Hepatic stellate cell (primary cell): ENCODE data around the gene ENHO.
"Not testable (repeated sequence)": the region's sequence is repeated elsewhere in the genome, so short reads cannot be mapped to it uniquely, and the experiment has no call there.

Source experiments
- DNase-seq: peaks from one replicate; pipeline ENCODE4 v3.0.0; 2011; ENCODE audit warnings: low spot score

The ENHO gene

DNA sequence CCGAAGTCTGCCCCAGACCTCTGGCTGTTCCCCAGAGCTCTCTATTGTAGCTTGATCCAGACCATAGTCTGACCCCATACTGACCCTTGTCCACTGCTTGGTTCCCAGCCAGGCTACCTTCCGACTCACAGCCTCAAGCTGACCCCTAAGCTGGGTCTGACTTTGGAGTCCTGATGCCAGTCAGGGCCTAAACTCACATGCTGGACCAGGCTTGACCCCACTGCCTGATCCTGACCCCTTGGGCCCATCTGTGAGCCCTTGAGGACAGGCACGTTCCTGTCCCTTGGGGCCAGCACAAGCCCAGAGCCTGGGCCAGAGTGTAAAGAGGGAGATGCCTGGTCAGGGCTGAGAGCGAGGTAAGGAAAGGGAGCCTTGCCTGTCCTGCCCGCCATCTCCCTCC is 32.7 kb upstream of the ENHO start:
- no peak for DNase-seq

DNA sequence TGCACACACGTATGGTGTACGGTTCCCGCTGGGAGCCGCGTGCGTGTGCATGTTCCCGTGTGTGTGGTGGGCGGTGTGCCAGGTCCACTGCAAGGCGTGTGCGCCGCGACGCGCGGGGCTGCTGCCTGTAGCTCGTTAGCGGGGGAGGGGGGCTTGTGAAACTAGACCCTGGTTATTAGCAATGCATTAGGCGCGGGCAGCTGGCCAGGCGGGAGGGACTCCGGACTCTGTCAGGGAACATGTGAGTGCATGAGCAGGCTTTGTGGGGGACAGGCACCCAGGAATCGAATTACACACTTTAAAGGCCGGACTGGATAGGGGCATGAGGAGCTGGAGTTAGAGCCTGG is 32.2 kb upstream of the ENHO start:
- DNase-seq = no peak

DNA sequence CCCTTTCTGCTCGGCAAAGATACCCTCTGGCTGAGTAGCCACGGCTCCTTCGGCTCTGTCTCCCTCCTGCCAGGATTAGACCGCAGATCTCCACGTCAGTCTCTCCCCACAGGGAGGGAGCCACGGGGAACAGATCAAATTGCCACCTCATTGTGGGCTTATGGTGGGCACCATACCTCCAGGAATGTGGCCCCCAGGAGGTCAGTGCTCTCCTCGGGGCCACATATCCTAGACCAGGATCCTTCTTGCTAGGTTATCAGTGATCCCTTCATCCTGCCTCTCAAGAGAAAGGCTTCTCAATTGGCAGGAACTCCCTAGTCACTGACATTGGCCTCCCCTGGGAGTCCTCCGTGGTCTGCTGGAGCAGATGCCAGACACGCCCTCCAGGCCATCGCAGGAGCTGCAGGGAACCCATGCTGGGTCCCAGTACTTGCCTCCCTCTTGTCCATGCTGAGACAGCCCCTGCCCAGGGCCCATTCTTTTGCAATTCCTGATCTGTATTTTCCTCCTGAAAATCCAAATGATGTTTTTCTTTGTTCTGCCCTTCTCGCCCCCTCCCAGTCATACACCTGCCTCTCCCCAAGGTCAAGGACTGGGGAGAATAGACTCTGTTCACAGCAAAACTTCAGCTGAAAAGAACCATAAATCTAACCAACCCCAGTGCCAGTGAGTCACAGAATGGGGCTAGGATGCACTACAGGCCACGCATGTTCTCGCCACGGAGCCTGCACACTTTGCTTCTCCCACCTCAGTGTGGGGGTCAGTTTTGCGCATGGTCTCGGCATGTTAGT is 31.6 kb upstream of the ENHO start:
- peak; percentile 61 for DNase-seq

DNA sequence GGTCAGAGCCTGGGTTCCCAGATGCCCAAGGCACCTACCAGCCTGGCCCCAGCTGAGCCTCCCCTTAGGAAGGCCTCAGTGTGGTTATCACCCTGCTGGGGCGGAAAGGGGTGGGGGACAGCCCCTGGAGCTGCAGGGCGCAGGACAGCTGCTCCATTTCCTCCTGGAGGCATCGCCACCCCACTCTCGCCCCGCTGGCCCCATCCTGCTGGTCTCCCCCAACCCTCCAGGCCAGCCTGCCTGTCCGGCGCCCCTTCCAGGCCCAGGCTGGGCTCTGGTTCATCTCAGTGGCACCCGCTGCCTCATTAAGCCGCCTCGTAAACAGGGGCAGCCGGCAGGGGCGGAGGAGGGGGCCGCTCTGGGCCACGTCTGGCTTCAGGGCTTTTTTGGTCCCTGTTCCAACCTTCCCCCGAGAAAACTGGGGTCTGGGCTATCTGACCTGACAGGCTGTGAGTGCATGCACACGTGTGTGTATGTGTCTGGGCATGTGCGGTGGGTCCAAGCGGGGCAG is 30.8 kb upstream of the ENHO start:
- no peak for DNase-seq

DNA sequence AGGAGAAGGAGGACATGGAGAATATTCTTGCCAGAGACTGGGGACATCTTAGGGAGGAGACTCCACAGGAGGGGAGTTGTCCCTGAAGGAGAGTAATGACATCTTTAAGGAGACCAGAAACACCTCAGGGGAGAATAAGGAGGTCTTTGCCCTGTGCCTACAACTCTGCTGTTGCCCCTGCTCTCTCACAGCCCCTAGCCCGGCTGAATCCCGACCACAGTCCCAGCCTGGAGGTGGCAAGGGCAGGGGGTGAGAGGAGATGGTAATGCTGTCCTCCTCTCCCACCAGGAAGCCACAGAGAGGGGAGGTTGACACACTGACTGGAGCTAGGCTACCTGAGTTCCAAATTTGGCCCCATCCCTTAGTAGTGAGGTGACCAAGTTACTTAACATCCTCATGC is 30.2 kb upstream of the ENHO start:
- DNase-seq = no peak

DNA sequence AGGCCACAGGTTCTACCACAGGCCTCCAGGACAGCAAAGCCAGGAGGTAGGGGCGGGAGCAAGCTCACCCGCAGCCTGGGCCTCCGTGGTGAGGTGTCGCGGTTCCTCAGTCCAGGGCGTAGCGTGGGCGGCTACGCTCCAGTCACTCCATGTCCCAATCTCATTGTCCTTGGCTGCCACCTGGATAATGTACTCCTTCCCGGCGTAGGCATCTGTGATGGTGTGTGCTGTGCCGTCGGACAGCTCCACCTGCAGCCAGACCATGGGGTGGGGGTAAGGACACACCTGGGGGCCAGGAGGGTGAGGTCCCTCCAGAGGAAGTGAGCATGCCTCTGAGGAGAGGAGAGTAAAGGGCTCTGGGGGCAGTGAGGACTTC is 29.8 kb upstream of the ENHO start:
- no peak for DNase-seq

DNA sequence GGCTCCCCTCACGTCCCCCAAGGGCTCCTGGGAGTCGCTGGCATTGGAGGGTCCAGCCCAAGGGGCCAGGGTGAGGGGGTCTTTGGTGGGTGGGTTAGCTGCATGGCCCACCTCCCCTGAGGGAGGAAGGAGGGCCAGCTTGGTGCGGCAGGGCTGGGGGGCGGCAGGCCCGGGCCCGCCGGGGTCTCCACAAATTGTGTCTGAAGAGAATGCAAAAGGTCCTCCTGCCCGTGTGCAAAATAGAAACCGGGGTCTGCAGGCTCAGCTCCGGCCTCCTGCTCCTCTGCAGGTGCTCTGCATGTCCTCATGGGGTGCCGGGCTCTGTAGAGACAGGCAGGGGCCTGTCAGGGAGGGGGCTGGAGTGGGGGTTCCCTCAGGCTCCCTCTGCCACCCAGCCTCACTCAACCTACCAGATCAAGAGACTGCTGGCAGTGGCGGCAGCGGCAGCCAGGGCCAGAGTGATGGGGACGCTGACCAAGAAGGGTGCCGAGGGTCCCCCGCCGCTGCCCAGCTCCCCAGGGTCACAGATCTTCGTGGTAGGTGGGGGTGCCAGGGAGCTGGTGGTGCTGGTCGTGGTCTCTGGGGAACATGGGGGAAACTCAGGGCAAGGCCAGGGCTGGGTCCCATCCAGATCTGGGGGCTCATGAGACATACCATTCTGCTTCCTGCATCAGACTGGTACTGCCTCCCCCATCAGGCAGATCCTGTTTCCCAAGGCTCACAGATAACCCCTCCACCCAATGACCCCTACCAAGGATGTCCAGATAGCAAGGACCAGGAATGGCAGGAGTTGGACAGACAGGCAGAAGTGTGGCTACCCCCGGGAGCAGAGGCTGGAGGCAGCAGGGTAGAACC is 29.2 kb upstream of the ENHO start:
- no peak for DNase-seq

GRCh38 chr9:34550681-34551270 is 28.0 kb upstream of the ENHO start:
- DNase-seq = no peak

DNA sequence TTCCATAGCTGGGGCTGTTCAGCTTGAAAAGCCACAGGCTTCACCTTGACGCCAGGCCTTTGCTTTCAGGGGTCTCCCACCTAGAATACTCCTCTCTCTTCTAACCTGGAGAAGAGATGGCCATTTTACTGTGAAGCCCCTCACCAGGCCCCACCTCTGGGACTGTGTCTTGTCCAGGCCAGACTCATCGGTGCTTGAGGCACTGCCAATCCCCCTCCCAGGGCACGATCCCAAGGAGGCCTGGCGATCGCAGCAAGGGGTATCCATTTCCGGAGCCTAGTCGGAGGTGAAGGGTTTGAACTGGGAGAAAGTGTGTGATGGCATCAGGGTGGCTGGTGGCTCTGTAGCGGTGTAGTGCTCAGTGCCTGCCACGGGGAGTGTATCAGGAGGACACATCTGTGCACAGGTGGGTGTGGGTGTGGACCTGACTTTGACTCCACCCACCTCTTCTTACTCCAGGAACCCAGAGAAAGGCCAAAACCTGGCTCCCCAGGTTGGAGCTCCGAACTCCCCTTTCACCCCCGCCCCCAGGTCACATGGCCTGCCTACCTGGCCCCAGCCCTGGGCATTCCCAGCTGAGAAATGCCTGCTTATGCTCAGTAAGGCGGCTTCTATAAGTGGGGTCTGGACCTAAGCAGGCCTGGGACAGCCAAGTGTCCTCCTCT is 27.4 kb upstream of the ENHO start:
- no peak for DNase-seq

DNA sequence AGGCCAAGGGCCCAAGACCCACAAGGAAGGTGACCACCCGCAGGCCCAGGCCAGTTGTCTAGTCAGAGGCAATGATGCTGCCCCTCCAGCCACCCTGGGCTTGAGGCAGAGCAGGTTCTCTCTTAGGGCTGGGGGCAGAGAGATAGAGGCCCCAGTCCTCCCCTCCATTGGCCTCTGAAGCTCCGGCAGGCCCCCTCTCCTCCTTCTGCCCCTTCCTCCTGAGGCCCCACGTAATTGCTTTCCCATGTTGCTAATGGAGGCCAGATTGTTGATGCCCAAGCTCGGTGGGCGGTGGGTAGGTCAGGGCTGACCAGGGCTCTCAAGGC is 26.6 kb upstream of the ENHO start:
- no peak for DNase-seq

- DNase-seq = peak; percentile 83
Measured at GRCh38 chr9:34547960-34548611, 25.3 kb upstream of the ENHO start.

GRCh38 chr9:34546834-34547827 is 24.3 kb upstream of the ENHO start:
- DNase-seq = peak; percentile 75

- DNase-seq = no peak
Measured at GRCh38 chr9:34546102-34546833, 23.5 kb upstream of the ENHO start.

DNA sequence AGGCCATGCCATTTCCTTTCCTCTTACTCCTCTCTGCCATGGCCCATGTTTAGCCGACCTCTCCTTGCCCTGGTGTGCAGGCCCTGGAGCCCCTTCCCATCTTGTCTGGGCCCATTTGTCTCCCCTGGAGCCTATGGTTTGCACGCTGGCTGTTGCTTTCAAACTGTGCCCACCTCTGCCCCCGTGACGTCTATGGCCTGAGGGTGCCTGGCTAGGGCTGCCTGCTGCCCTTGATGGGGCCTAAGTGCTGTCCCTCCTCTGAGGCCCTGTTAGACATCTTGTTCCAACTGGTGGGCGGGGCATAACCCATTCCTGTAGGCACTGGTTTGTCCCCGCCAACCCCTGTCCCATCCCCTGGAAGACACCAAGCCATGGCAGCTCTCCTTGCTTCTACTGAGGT is 22.7 kb upstream of the ENHO start:
- DNase-seq = no peak

- DNase-seq = no peak
Measured at GRCh38 chr9:34544035-34544434, 21.2 kb upstream of the ENHO start.

GRCh38 chr9:34541540-34541939 is 18.8 kb upstream of the ENHO start:
- DNase-seq = no peak

DNA sequence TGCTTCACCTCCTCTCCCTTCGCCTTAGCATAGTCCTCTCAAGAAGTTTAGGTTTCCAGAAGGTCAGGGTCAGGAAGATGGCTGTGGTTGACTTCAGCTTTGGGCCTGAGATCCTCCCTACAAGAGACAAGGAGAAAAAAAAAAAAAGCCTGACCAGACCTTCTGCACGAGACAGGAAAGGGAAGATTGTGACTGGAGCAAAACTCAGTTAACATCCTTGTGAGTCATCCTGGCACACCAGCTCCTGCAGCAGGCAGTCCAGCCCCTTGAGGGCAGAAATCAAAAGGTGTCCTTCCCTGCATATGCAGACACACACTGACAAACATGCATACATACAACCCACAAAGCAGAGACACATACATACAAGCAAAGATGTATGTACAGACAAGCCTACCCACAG is 18.0 kb upstream of the ENHO start:
- peak; percentile 58 for DNase-seq

DNA sequence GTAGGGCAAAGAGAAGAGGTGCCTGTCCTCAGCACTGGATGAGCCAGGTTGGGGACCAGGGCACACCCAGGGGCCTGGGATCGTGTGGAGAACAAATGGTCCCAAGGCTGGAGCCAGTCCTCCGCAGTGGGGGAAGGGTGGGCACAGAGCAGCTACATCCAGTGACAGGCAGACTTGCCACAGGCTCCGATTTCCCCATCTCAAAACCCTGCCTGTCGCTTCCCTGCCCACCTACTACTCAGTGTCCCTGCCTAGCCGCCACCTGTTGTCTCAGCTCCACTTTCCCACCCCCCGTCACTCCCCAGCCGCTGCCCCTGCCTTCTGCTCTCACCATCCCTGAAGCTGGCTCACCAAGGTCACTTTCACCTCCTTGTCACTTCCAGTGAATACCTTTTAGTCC is 13.9 kb upstream of the ENHO start:
- no peak for DNase-seq

DNA sequence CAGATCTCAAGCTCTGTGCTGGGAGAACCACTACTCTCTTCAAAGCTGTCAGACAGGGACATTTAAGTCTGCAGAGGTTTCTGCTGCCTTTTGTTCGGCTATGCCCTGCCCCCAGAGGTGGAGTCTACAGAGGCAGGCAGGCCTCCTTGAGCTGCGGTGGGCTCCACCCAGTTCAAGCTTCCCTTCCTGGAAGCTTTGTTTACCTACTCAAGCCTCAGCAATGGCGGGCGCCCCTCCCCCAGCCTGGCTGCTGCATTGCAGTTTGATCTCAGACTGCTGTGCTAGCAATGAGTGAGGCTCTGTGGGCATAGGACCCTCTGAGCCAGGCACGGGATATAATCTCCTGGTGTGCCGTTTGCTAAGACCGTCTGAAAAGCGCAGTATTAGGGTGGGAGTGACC is 9.3 kb upstream of the ENHO start:
- not testable (repeated sequence) for DNase-seq

GRCh38 chr9:34526026-34526425 is 3.2 kb upstream of the ENHO start:
- no peak for DNase-seq
